ENCODE data around the gene SGPP2.
"Not testable (repeated sequence)": the region's sequence is repeated elsewhere in the genome, so short reads cannot be mapped to it uniquely, and the experiment has no call there.

Gene SGPP2

GRCh38 chr2:222418739-222419138 is 5.6 kb upstream of the SGPP2 start:
- Mint-ChIP-seq H3K36me3 (no peaks in the 10 kb centered on the region), H3K9me3 (ENCODE audit: low read depth) (no peaks in the 10 kb centered on the region), H3K27me3 (peaks cover 24% of the 10 kb centered on the region), H3K27ac (no peak overlapping the region), H3K4me1 (ENCODE audit: low read depth) (peaks cover 11% of the 10 kb centered on the region), H3K4me3 (no peak overlapping the region)

GRCh38 chr2:222420508-222420907 is 3.8 kb upstream of the SGPP2 start:
- Mint-ChIP-seq H3K27ac (no peak overlapping the region), H3K36me3 (no peaks in the 10 kb centered on the region), H3K9me3 (ENCODE audit: low read depth) (no peaks in the 10 kb centered on the region), H3K27me3 (peaks cover 32% of the 10 kb centered on the region), H3K4me3 (no peak overlapping the region), H3K4me1 (ENCODE audit: low read depth) (peaks cover 20% of the 10 kb centered on the region)

- H3K9me3 Mint-ChIP-seq (ENCODE audit: low read depth): no peaks in the 10 kb centered on the region
- no peaks in the 10 kb centered on the region for H3K36me3 Mint-ChIP-seq
- no peak overlapping the region for H3K27ac Mint-ChIP-seq
- no peak overlapping the region for H3K4me3 Mint-ChIP-seq
- peaks cover 39% of the 10 kb centered on the region for H3K27me3 Mint-ChIP-seq
- H3K4me1 Mint-ChIP-seq (ENCODE audit: low read depth): peaks cover 23% of the 10 kb centered on the region
These were observed 2.7 kb upstream of the SGPP2 start for GRCh38 chr2:222421626-222422025.

DNA sequence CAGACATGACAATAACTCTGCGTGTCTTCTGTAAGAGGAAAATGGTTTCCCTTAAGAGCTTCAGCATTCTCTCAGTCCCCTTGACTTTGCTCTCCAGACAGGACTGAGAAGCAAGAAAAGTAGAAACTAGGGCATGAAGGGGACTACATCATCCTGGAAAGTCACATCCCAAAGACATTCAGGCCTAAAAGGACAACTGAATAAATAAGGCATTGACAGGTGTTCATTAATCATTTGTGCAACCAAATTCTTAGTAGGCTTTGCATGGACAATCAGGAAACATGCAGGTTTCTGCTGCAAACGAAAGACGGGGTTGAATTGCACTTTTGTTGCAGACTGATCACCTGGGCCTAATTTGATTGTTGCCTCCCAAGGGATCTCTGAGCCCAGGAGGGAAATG is 1.2 kb upstream of the SGPP2 start:
- H3K27ac Mint-ChIP-seq: no peak overlapping the region
- peaks cover 39% of the 10 kb centered on the region for H3K27me3 Mint-ChIP-seq
- no peaks in the 10 kb centered on the region for H3K9me3 Mint-ChIP-seq (ENCODE audit: low read depth)
- peaks cover 35% of the 10 kb centered on the region for H3K4me1 Mint-ChIP-seq (ENCODE audit: low read depth)
- peak overlapping the region; percentile 93 for H3K4me3 Mint-ChIP-seq
- H3K36me3 Mint-ChIP-seq: no peaks in the 10 kb centered on the region

GRCh38 chr2:222423632-222424275 is 589 bp upstream of the SGPP2 start:
- H3K36me3 Mint-ChIP-seq: no peaks in the 10 kb centered on the region
- H3K4me3 Mint-ChIP-seq: peak overlapping the region; percentile 93
- peak overlapping the region; percentile 97 for H3K27ac Mint-ChIP-seq
- H3K4me1 Mint-ChIP-seq (ENCODE audit: low read depth): peaks cover 35% of the 10 kb centered on the region
- H3K27me3 Mint-ChIP-seq: peaks cover 39% of the 10 kb centered on the region
- H3K9me3 Mint-ChIP-seq (ENCODE audit: low read depth): no peaks in the 10 kb centered on the region

DNA sequence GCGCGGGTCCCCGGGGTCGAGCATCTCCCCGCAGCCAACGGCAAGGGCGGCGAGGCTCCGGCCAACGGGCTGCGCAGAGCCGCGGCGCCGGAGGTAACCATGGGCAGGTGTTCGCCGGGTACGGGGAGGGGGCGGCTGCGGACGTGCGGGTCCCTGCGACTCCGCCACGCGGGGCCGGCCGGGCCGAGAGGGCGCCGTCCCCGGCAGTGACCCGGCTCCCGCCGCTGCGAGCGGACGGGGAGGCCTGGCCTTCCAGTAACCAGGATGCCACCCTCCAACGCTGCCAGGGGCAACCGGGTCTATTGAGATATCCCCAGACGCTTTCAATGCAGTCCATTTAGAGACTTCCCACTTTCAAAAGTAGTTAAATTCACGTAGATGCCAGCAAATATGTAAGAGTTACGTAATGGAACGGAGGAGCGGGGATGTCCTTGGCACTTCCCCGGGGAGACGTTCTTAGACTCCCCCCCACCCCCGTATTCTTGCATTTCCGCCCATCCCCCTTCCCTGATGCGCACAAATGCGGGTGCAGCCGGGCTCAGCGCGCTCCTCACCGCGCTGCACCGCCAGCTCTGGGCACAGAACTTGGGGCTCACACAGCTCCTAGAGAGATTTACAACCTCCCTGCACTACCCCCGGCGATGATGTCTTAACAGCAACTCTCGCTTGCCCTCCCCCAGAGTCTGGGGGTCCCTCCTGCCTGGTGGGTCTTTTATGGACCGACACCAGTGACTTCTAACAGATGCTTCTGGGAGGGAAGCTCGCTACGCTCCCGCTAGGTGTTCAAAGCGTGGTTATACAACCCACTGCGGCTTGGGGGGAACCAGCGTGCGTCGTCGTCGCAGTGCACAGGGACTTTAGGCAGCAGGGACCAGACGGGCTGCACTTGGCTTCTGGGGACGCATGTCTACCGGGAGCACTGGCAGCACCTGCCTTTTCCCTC is 657 bp downstream of the SGPP2 start:
- Mint-ChIP-seq H3K27me3 (peaks cover 41% of the 10 kb centered on the region), H3K27ac (peak overlapping the region; percentile 34), H3K4me3 (peak overlapping the region; percentile 87), H3K4me1 (ENCODE audit: low read depth) (peaks cover 35% of the 10 kb centered on the region), H3K36me3 (no peaks in the 10 kb centered on the region), H3K9me3 (ENCODE audit: low read depth) (no peaks in the 10 kb centered on the region)

GRCh38 chr2:222427646-222428301 is 3.4 kb downstream of the SGPP2 start:
- H3K4me3 Mint-ChIP-seq: no peak overlapping the region
- peaks cover 28% of the 10 kb centered on the region for H3K27me3 Mint-ChIP-seq

GRCh38 chr2:222430071-222430470 is 5.7 kb downstream of the SGPP2 start:
- peaks cover 20% of the 10 kb centered on the region for H3K4me1 Mint-ChIP-seq (ENCODE audit: low read depth)
- H3K27me3 Mint-ChIP-seq: peaks cover 15% of the 10 kb centered on the region
- H3K4me3 Mint-ChIP-seq: no peak overlapping the region
- H3K27ac Mint-ChIP-seq: no peak overlapping the region
- H3K36me3 Mint-ChIP-seq: no peaks in the 10 kb centered on the region
- no peaks in the 10 kb centered on the region for H3K9me3 Mint-ChIP-seq (ENCODE audit: low read depth)

More at GRCh38 chr2:222427646-222428301, 3.4 kb downstream of the SGPP2 start:
- Mint-ChIP-seq H3K9me3 (ENCODE audit: low read depth) (no peaks in the 10 kb centered on the region), H3K27ac (no peak overlapping the region), H3K36me3 (no peaks in the 10 kb centered on the region), H3K4me1 (ENCODE audit: low read depth) (peaks cover 34% of the 10 kb centered on the region)

DNA sequence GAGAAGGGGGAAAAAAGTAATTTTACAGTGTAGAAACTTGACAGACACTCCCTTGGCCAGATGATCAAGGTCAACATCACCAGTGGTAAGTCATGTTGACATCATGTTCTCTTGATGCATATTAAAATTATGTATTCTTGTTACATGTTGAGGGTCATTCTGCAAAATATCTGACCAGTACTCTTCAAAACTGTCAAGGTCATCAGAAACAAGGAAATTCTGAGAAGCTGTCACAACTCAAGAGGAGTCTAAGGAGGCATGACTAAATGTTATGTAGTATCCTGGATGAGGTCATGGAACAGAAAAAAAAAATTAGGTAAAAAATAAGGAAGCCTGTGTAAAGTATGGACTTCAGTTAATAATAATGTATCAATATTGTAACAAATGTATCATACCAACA is 6.3 kb downstream of the SGPP2 start:
- Mint-ChIP-seq H3K36me3 (no peaks in the 10 kb centered on the region), H3K9me3 (ENCODE audit: low read depth) (no peaks in the 10 kb centered on the region), H3K27ac (no peak overlapping the region)

GRCh38 chr2:222431869-222432268 is 7.5 kb downstream of the SGPP2 start:
- Mint-ChIP-seq H3K27me3 (peaks cover 4% of the 10 kb centered on the region), H3K36me3 (no peaks in the 10 kb centered on the region), H3K4me1 (ENCODE audit: low read depth) (peaks cover 10% of the 10 kb centered on the region), H3K27ac (no peak overlapping the region), H3K4me3 (no peak overlapping the region), H3K9me3 (ENCODE audit: low read depth) (no peaks in the 10 kb centered on the region)

More for the DNA sequence above, 6.3 kb downstream of the SGPP2 start:
- Mint-ChIP-seq H3K27me3 (peaks cover 10% of the 10 kb centered on the region), H3K4me3 (no peak overlapping the region), H3K4me1 (ENCODE audit: low read depth) (peaks cover 15% of the 10 kb centered on the region)

DNA sequence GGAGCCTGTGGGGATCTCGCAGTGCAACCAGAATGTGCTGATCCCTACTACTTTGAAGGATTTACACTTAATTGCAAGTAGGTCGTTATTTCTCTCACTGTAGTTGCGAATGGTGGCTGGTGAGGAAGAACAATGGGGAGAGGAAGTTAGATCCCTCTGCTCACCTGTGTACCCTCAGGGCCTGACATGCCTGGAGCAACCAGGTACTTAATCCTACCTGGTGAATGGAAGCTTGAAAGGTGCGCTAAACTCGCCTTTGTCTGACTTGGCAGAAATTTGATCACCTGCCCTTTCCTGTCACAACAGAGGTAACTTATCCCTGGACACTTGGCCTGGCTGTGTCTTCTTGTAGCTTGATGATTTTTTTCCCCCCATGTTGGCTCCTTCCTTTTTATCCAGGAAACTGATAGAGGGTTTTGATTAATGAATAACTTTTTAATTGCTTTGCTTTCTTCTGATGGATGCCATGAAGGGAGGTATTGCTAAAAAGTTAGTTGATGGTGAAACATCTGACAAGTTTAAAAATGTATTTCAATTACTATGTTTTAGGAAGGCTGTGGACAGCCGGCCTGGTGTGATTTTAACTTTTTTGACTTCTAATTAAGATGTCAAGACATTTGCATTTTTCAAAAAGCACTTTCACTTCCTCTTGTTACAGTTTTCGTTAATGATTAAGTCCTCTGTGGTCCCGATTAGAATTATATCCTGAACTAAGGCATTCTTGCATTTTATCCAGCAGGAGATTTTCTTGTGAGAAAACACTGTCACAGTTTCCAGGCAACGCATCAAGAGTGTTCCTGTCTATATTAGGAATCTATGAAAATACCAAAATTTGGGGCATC is 9.2 kb downstream of the SGPP2 start:
- no peaks in the 10 kb centered on the region for H3K9me3 Mint-ChIP-seq (ENCODE audit: low read depth)
- peaks cover 4% of the 10 kb centered on the region for H3K27me3 Mint-ChIP-seq
- no peaks in the 10 kb centered on the region for H3K4me1 Mint-ChIP-seq (ENCODE audit: low read depth)
- no peaks in the 10 kb centered on the region for H3K36me3 Mint-ChIP-seq
- H3K27ac Mint-ChIP-seq: no peak overlapping the region
- no peak overlapping the region for H3K4me3 Mint-ChIP-seq

GRCh38 chr2:222434204-222434603 is 9.9 kb downstream of the SGPP2 start:
- Mint-ChIP-seq H3K9me3 (ENCODE audit: low read depth) (no peaks in the 10 kb centered on the region), H3K27ac (no peak overlapping the region), H3K36me3 (no peaks in the 10 kb centered on the region), H3K4me3 (no peak overlapping the region), H3K27me3 (peaks cover 4% of the 10 kb centered on the region), H3K4me1 (ENCODE audit: low read depth) (no peaks in the 10 kb centered on the region)

DNA sequence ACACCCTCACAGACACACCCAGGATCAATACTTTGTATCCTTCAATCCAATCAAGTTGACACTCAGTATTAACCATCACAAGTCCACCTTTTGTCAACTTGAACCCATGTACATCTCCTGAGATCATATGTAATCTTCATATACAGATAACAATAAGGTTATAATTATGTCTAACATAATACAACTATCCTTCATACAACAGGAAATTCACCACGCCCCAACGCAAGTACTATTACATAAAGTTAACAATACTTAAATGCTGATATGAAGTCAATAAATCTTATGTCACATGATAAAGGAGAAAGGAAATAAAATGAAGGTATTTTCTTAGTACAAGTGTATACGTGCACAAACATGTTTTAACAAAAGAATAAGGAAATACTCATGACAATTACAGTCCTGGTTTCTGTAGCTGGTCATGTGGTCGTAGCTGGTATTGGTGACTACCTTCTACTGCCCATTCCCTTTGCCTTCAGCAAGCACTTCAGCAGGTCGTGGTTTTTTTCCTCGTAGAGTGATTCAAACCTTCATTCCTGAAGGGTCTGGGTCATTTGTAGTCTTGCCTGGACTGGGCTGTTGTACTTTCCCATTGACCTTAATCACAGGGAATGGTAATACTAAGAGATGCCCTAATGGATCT is 11.2 kb downstream of the SGPP2 start:
- not testable (repeated sequence) for H3K9me3 Mint-ChIP-seq (ENCODE audit: low read depth)

DNA sequence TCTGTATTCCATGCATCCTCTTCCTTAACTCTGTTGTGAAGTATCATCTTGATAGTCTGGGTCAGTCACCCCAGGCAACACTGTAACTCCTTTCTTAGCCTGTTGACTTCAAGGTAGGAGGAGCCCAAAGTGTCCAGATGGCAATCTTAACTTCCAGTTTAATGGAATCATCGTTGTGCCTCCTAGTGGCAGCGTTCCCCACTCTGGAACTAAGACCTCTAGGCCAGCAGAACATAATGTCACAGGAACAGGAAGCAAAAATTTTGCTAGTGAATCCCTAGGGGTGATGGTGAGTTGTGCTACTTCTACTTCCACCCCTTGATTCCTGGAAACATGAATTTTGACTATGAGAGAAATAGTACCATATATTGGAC is 11.7 kb downstream of the SGPP2 start:
- Mint-ChIP-seq H3K4me1 (ENCODE audit: low read depth) (no peaks in the 10 kb centered on the region), H3K27me3 (no peaks in the 10 kb centered on the region), H3K9me3 (ENCODE audit: low read depth) (no peaks in the 10 kb centered on the region), H3K4me3 (no peak overlapping the region), H3K36me3 (no peaks in the 10 kb centered on the region), H3K27ac (no peak overlapping the region)

More for the DNA sequence above, 11.2 kb downstream of the SGPP2 start:
- not testable (repeated sequence) for H3K4me1 Mint-ChIP-seq (ENCODE audit: low read depth); H3K4me3 Mint-ChIP-seq; H3K27me3 Mint-ChIP-seq; H3K27ac Mint-ChIP-seq; H3K36me3 Mint-ChIP-seq
